Esophagus squamous epithelium (tissue), 5 donors: ENCODE measurements around the gene FRYL. TPM values are rescaled to one million over a fixed set of nuclear protein-coding genes. Genes with fewer than 3 reads are reported as not detected.
"Not testable (repeated sequence)": the region's sequence is repeated elsewhere in the genome, so short reads cannot be mapped to it uniquely, and the experiment has no call there.

Experiments
- DNase-seq: peaks from one replicate; lab custom pipeline; 2025; lab: John Stamatoyannopoulos, UW
- H3K27ac ChIP-seq, 4 donors: fragments of 200-600 bp; sonication (generic); one replicate each; pipeline ENCODE4 v1.5.1; 2016 to 2019; ENCODE audit warnings: mild to moderate bottlenecking in 1 of 4
- H3K27me3 ChIP-seq, 4 donors: fragments of 200-600 bp; sonication (generic); 1 replicate in 3 of 4; 2 replicates in 1 of 4; pipeline versions ENCODE4 v1.5.1 to v1.6.0; 2017 to 2021; ENCODE audit warnings: antibody characterized with exemption in 1 of 4
- H3K36me3 ChIP-seq, 3 donors: fragments of 200-600 bp; sonication (generic); one replicate each; pipeline ENCODE4 v1.5.1; 2016 to 2019
- H3K4me1 ChIP-seq, 3 donors: fragments of 200-600 bp; sonication (generic); one replicate each; pipeline ENCODE4 v1.5.1; 2017 to 2019
- H3K4me3 ChIP-seq, 4 donors: fragments of 200-600 bp; sonication (generic); 1 replicate in 3 of 4; 2 replicates in 1 of 4; pipeline ENCODE4 v1.5.1; 2016 to 2019; ENCODE audit warnings: mild to moderate bottlenecking in 2 of 4, moderate library complexity in 1 of 4
- H3K9me3 ChIP-seq, 3 donors: fragments of 200-600 bp; sonication (generic); one replicate each; pipeline ENCODE4 v1.5.1; 2016 to 2019
- CTCF ChIP-seq, 6 experiments: fragments of 450-650 bp in 4 of 6; fragments of 200-600 bp in 2 of 6; sonication (generic) in 2 of 6; IDR thresholded peaks; one replicate each; pipeline ENCODE4 v1.5.1; 2016 to 2019; ENCODE audit warnings: antibody characterized with exemption in 6 of 6, mild to moderate bottlenecking in 4 of 6, moderate library complexity in 4 of 6
- POLR2A ChIP-seq, 4 donors: fragments of 450-650 bp; IDR thresholded peaks; one replicate each; pipeline ENCODE4 v1.6.1; 2017; ENCODE audit warnings: antibody characterized with exemption in 4 of 4, mild to moderate bottlenecking in 4 of 4, moderate library complexity in 3 of 4
- WGBS, 2 donors: methylation state at CpG; one replicate each; pipeline ENCODE4 v1.1.5; 2018; 5-methylcytosine and 5-hydroxymethylcytosine counted together
- intact Hi-C: fragments of 100-400 bp; cut with DNase I; formaldehyde crosslinking; loops from one replicate; pipeline ENCODE4 v1.15.0; 2022
- total RNA-seq, 4 donors: library from RNA; depleted of rRNA; stranded (reverse); fragments of >200 nt; gene quantifications; one replicate each; pipeline ENCODE4 v1.1.0, GENCODE V29; 2016
- donor health status: DM: yes; HTN: yes; CAD: no.

Gene FRYL
- total RNA-seq, 4 donors from 2014 or later, result 26.1 to 69.6 (median 38.1) TPM

- DNase-seq, result no peak
- no peak for TF ChIP-seq CTCF (IDR thresholded peaks at IDR 0.05)
- no peak for TF ChIP-seq POLR2A (IDR thresholded peaks at IDR 0.05)
- H3K27ac ChIP-seq, result no peak overlapping the region
- no peaks in the 10 kb centered on the region for H3K36me3 ChIP-seq
- intact Hi-C loops, result no loop called here
- no peak overlapping the region for H3K4me3 ChIP-seq
- no peaks in the 10 kb centered on the region for H3K9me3 ChIP-seq
- H3K4me1 ChIP-seq, result peaks cover 0 to 31% (median 0%) of the 10 kb centered on the region in 3 donors
- WGBS, 2 donors, result 88 to 91% methylated on average over 4 of the region's 4 CpGs
- no peaks in the 10 kb centered on the region for H3K27me3 ChIP-seq
Observed at GRCh38 chr4:48766131-48766792, 13.8 kb downstream of the FRYL start.

- Histone ChIP-seq H3K4me3 (no peak overlapping the region), H3K36me3 (peaks cover 0 to 4% (median 0%) of the 10 kb centered on the region in 3 donors), H3K9me3 (no peaks in the 10 kb centered on the region), H3K4me1 (peaks cover 0 to 17% (median 0%) of the 10 kb centered on the region in 3 donors), H3K27ac (no peak overlapping the region), H3K27me3 (no peaks in the 10 kb centered on the region)
- no peak for TF ChIP-seq CTCF (IDR thresholded peaks at IDR 0.05)
- TF ChIP-seq POLR2A (IDR thresholded peaks at IDR 0.05), result no peak
- no peak for DNase-seq
- intact Hi-C loops, result no loop called here
Observed at GRCh38 chr4:48762408-48762807, 17.7 kb downstream of the FRYL start.

- no peak overlapping the region for H3K27ac ChIP-seq
- DNase-seq, result no peak
- no peaks in the 10 kb centered on the region for H3K9me3 ChIP-seq
- intact Hi-C loops, result no loop called here
- peaks cover 0 to 19% (median 0%) of the 10 kb centered on the region in 3 donors for H3K4me1 ChIP-seq
- no peak overlapping the region for H3K4me3 ChIP-seq
- H3K27me3 ChIP-seq, result no peaks in the 10 kb centered on the region
- peaks cover 0 to 4% (median 0%) of the 10 kb centered on the region in 3 donors for H3K36me3 ChIP-seq
- WGBS, 2 donors, result 90% methylated on average over 3 of the region's 3 CpGs
- TF ChIP-seq CTCF (IDR thresholded peaks at IDR 0.05) (no peak), POLR2A (IDR thresholded peaks at IDR 0.05) (no peak)
Observed at GRCh38 chr4:48761286-48761685, 18.8 kb downstream of the FRYL start.

GRCh38 chr4:48758703-48759102, 21.4 kb downstream of the FRYL start:
- H3K4me3 ChIP-seq, DNase-seq, H3K27ac ChIP-seq, H3K36me3 ChIP-seq, H3K27me3 ChIP-seq, H3K9me3 ChIP-seq, intact Hi-C loops: not testable (repeated sequence)
- WGBS, 2 donors, result 97 to 98% methylated on average over 5 of the region's 5 CpGs
- H3K4me1 ChIP-seq, result peaks cover 0 to 14% (median 0%) of the 10 kb centered on the region in 3 donors

- 66 to 77% methylated on average over 4 of the region's 4 CpGs for WGBS, 2 donors
- no peak for DNase-seq
- intact Hi-C loops, result no loop called here
- H3K4me3 ChIP-seq, result no peak overlapping the region
- peaks cover 0 to 4% (median 0%) of the 10 kb centered on the region in 3 donors for H3K36me3 ChIP-seq
- TF ChIP-seq POLR2A (IDR thresholded peaks at IDR 0.05), result no peak
- no peak for TF ChIP-seq CTCF (IDR thresholded peaks at IDR 0.05)
- H3K27me3 ChIP-seq, result no peaks in the 10 kb centered on the region
- H3K4me1 ChIP-seq, result peaks cover 0 to 24% (median 0%) of the 10 kb centered on the region in 3 donors
- H3K27ac ChIP-seq, result no peak overlapping the region
- H3K9me3 ChIP-seq, result no peaks in the 10 kb centered on the region
Observed at GRCh38 chr4:48756689-48757220, 23.3 kb downstream of the FRYL start.
